ENCODE measurements around the gene ZNF41. TPM values are rescaled to one million over a fixed set of nuclear protein-coding genes. Genes with fewer than 3 reads are reported as not detected.
A peak's percentile ranks its signal among the peaks of the same experiment; 100 is the strongest.

ZNF41 gene
- total RNA-seq, 6 experiments from 2014 or later: 6.0 to 8.2 (median 6.7) TPM

- TF ChIP-seq CTCF (IDR thresholded peaks at IDR 0.05): no peak
- H3K36me3 Mint-ChIP-seq (ENCODE audit: low read depth): no peaks in the 10 kb centered on the region
- H3K4me3 Mint-ChIP-seq: peak overlapping the region; percentile 31; the same call in 1 of the 2 replicates
- H3K27ac Mint-ChIP-seq: peak overlapping the region; percentile 78
- no peak for DNase-seq
- peaks cover 41% of the 10 kb centered on the region for H3K4me1 Mint-ChIP-seq (ENCODE audit: low read depth)
- no peaks in the 10 kb centered on the region; the same call in 1 of the 2 replicates for H3K27me3 Mint-ChIP-seq (ENCODE audit: insufficient read depth)
- no peaks in the 10 kb centered on the region for H3K9me3 Mint-ChIP-seq
Measured at GRCh38 chrX:47503151-47503550, 20.1 kb upstream of the ZNF41 start.

GRCh38 chrX:47502316-47503125, 19.5 kb upstream of the ZNF41 start:
- Mint-ChIP-seq H3K4me3 (peak overlapping the region; percentile 47), H3K27me3 (ENCODE audit: insufficient read depth) (no peaks in the 10 kb centered on the region; the same call in 1 of the 2 replicates), H3K27ac (peak overlapping the region; percentile 78), H3K4me1 (ENCODE audit: low read depth) (peaks cover 47% of the 10 kb centered on the region), H3K36me3 (ENCODE audit: low read depth) (no peaks in the 10 kb centered on the region), H3K9me3 (no peaks in the 10 kb centered on the region)
- DNase-seq: peak; percentile 45
- TF ChIP-seq CTCF (IDR thresholded peaks at IDR 0.05): no peak

GRCh38 chrX:47501226-47502074, 18.4 kb upstream of the ZNF41 start:
- TF ChIP-seq CTCF (IDR thresholded peaks at IDR 0.05): no peak
- Mint-ChIP-seq H3K4me1 (ENCODE audit: low read depth) (peaks cover 53% of the 10 kb centered on the region), H3K9me3 (no peaks in the 10 kb centered on the region), H3K4me3 (peak overlapping the region; percentile 47), H3K27me3 (ENCODE audit: insufficient read depth) (no peaks in the 10 kb centered on the region; the same call in 1 of the 2 replicates), H3K27ac (peak overlapping the region; percentile 78), H3K36me3 (ENCODE audit: low read depth) (no peaks in the 10 kb centered on the region)
- DNase-seq: peak; percentile 43

GRCh38 chrX:47500554-47500953, 17.5 kb upstream of the ZNF41 start:
- Mint-ChIP-seq H3K36me3 (ENCODE audit: low read depth) (no peaks in the 10 kb centered on the region), H3K9me3 (no peaks in the 10 kb centered on the region), H3K4me3 (no peak overlapping the region), H3K4me1 (ENCODE audit: low read depth) (peaks cover 53% of the 10 kb centered on the region), H3K27ac (peak overlapping the region; percentile 29; the same call in 1 of the 2 replicates), H3K27me3 (ENCODE audit: insufficient read depth) (no peaks in the 10 kb centered on the region; the same call in 1 of the 2 replicates)
- DNase-seq: no peak
- TF ChIP-seq CTCF (IDR thresholded peaks at IDR 0.05): no peak

GRCh38 chrX:47499293-47499692, 16.3 kb upstream of the ZNF41 start:
- Mint-ChIP-seq H3K9me3 (no peaks in the 10 kb centered on the region), H3K27me3 (ENCODE audit: insufficient read depth) (no peaks in the 10 kb centered on the region; the same call in 1 of the 2 replicates), H3K4me1 (ENCODE audit: low read depth) (peaks cover 53% of the 10 kb centered on the region), H3K36me3 (ENCODE audit: low read depth) (no peaks in the 10 kb centered on the region), H3K27ac (no peak overlapping the region), H3K4me3 (no peak overlapping the region)
- DNase-seq: no peak
- no peak for TF ChIP-seq CTCF (IDR thresholded peaks at IDR 0.05)
